Hematopoietic multipotent progenitor cell treated with erythropoietin and hydrocortisone succinate and interleukin-3 and kit ligand, for 8 days (in vitro differentiated cells): ENCODE results near the gene FOXJ1.

ENCODE experiments used
- DNase-seq: peaks from one replicate; pipeline ENCODE4 v3.0.0-alpha.2; 2015

FOXJ1 gene

GRCh38 chr17:76122431-76123190 lies 18.4 kb downstream of the FOXJ1 start:
- no peak for DNase-seq

DNA sequence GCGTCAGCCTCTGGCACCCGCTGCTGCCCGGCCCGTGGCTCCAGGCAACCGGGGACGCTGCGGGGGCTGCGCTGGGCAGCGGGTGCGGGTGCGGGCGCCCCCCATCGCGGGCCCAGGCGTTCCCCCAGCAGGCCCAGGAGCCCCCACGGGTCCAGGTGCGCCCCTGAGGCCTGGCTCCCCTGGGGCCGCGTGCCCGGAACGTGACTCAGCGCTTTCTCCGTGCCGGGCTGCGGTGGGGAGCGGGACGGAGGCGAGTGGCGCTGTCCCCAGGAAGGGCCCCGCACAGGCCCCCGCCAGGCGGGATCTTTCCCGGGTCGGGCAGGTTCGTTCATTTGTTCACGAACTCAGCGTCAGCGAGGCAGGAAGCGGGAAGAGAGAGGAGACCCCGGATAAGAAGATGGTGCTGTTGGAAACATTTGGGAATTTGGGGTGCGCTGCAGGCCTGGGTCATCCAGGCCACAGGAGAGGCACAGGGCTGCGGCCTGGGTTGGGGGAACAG lies 19.1 kb downstream of the FOXJ1 start:
- DNase-seq, result peak; percentile 28

GRCh38 chr17:76120658-76121008 lies 20.4 kb downstream of the FOXJ1 start:
- no peak for DNase-seq

GRCh38 chr17:76119409-76120371 lies 21.4 kb downstream of the FOXJ1 start:
- DNase-seq, result no peak

DNA sequence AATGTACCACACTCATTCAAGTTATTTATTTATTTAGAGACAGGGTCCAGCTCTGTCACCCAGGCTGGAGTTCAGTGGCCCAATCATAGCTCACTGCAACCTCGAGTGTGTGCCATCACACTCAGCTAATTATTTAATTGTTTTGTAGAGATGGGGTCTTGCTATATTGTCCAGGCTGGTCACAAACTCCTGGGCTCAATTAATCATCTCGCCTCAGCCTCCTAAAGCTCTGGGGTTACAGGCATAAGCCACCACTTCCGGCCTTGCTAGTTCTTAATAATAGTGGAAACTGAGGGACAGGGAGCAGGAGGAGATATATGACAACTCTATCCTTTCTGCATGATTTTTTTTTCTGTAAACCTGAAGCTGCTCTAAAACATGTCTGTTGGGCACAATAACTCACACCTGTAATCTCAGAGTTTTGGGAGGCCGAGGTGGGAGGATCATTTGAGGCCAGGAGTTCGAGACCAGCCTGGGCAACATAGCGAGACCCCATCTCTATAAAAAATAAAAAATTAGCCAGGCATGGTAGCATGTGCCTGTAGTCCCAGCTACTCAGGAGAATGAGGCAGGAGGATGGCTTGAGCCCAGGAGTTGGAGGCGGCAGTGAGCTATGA lies 25.8 kb downstream of the FOXJ1 start:
- no peak for DNase-seq

DNA sequence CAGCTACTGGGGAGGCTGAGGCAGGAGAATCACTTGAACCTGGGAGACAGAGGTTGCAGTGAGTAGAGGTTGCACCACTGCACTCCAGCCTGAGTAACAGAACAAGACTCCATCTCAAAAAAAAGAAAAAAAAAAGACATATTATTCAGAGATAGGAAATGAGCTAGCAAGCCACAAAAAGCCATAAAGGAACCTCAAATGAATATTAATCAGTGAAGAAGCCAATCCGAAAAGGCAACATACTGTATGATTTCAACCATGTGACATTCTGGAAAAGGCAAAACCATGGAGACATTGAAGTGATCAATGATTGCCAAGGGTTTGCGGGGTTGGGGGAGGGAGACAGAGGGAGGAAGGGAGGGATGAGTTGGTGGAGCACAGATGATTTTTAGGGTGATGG lies 29.1 kb downstream of the FOXJ1 start:
- no peak for DNase-seq

DNA sequence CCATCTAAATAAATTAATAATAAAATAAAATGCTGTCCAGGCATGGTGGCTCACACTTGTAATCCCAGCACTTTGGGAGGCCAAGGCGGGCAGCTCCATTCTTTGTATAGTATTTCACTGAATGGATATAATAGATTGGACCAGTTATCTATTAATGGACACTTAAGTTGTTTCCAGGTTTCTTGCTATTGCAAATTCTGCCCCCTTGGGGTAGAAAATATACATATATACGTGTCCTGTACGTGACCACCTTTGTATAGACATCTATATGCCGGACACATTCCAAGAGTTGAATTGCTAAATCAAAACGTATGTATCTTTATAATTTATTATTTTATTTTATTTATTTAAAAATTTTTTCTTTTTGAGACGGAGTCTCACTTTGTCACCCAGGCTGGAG lies 33.5 kb downstream of the FOXJ1 start:
- peak; percentile 66 for DNase-seq

DNA sequence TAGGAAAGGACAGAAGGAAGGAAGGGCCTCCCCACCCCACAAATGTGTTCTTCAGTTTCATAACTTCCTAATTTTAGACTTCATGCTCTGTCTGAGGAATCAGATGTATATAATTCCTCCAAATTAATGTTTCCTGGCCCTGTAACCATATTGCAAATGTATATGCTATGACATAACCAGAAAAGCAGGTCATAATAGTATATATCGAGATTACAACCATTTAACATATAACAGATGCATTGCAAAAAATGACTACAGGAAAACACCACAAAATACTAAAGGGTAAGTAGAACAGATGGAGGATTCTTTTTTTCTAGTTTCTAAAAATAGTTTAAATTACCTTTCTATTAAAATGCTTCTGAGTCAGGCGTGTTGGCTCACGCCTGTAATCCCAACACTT lies 34.3 kb downstream of the FOXJ1 start:
- no peak for DNase-seq

GRCh38 chr17:76104896-76105231 lies 36.2 kb downstream of the FOXJ1 start:
- DNase-seq, result no peak

- no peak for DNase-seq
Observed at GRCh38 chr17:76104140-76104895, 36.7 kb downstream of the FOXJ1 start.

- peak; percentile 96 for DNase-seq
Observed at GRCh38 chr17:76103274-76104139, 37.5 kb downstream of the FOXJ1 start, which contains the start of gene EXOC7. Gene EXOC7 (minus strand): TSS chr17:76103787. CDS start chr17:76103692, 95 bp downstream.

- DNase-seq, result no peak
Observed at GRCh38 chr17:76102944-76103273, 38.1 kb downstream of the FOXJ1 start.

DNA sequence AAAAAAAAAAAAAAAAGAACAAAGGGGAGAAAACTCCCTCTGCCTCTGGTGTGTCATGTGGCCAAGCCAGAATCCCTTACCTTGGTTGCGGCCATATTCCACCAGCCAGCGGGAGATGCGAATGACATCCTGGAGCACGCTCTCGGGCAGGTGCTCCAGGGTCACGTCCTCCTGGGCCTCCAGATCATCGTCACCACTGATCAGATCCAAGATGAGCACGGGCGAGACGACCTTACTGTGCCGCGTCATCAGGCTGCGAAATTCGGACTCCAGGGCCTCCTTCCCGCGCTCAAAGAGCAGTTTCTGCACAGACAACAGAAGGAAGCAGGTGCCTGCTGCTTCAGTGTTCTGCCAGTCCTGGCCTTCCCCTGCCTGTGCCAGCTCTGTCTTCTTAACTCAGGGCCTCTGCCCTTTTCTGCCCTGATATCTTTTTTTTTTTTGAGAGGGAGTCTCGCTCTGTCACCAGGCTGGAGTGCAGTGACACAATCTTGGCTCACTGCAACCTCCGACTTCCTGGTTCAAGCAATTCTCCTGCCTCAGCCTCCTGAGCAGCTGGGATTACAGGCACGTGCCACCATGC lies 43.2 kb downstream of the FOXJ1 start:
- no peak for DNase-seq

GRCh38 chr17:76095943-76096342 lies 45.1 kb downstream of the FOXJ1 start:
- no peak for DNase-seq

GRCh38 chr17:76094046-76094445 lies 47.0 kb downstream of the FOXJ1 start:
- no peak for DNase-seq

DNA sequence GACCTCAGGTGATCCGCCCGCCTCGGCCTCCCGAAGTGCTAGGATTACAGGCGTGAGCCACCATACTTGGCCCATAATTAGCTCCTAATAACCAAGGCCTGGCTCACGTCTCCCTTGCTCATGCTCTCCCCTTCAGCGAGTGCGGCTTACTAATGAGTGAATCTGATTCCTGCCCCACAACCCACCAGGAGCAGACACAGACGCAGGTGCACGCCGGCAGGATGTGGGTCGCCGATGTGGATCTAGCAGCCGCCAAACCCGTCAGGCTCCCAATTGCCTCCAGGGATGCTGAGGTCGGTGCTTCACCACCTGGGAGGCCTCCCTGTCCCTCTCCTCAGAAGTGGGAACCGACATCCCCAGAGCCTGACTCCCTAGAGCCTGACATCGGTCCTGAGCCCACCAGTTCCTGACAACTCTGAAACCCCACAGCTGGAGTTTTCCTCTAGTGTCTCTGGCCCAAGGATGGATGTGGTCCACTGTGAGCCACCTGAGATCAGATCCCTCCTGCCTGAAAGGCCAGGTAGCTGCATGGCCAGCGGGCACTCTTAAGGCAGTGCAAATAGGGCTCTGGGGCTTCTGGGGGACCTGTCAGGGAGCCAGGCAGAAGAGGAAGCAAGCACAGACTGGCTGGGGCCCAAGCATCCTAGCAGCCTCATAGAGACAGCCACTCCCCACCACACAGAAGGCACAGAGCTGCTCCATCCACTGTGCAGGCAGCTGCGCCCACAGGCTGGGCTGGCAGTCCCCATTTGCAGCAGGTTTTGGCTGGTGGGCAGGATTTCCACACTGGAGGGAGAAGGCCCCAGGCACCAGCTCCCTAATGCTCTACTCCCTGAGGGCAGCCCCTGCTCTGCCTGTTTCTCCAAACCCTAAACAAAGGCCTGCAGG lies 48.3 kb downstream of the FOXJ1 start:
- no peak for DNase-seq

DNA sequence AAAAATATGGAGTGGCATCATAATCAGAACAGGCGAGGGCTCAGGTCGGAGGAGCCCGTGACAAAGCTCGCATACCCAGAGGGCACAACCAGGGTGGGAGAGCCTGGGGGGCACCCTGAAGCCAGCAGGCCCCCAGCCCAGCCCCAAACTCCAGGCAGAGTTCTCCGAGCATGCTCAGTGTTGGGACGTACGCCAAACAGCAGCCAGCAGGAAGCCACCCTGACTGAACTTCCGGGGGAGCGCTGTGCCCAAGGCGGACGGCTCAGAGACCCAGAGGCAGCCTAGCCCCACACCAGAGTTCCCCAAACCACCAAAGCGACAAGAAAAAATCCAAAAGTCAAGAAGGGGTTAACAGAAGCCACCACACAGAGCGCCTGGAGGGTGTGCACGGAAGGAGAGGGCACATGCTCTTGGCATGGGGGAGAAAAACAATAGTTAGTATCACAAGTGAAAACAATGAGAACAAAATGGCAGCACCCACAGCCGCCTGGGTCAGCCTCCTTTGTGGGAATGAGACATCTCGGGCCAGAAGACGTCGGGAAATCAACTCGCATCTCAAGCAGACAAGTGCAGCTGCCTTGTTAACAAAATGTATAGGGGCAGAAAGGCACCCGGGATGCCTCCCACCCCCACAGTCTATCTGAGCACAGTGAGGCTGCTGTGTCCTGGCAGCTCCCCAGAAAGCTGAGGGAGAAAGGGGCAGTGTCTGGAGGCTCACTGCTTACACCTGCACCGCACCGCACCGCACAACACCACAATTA lies 49.3 kb downstream of the FOXJ1 start:
- DNase-seq, result no peak

- no peak for DNase-seq
Observed at GRCh38 chr17:76090517-76091129, 50.4 kb downstream of the FOXJ1 start.
